GM23248 (cell line): ENCODE data around the gene SRCIN1. TPM values are rescaled to one million over a fixed set of nuclear protein-coding genes. Genes with fewer than 3 reads are reported as not detected.
"Not testable (repeated sequence)": the region's sequence is repeated elsewhere in the genome, so short reads cannot be mapped to it uniquely, and the experiment has no call there.

Experiments
- DNase-seq: peaks from one replicate; pipeline ENCODE4 v3.0.0-alpha.2; 2015
- H2AFZ ChIP-seq: fragments of 200-600 bp; sonication (generic); 2 replicates; pipeline ENCODE4 v1.6.1; 2016; ENCODE audit warnings: antibody characterized with exemption
- H3F3A ChIP-seq: fragments of 200-600 bp; sonication (generic); 2 replicates; pipeline ENCODE4 v1.6.1; 2016; ENCODE audit warnings: mild to moderate bottlenecking, antibody characterized with exemption, mixed run types; ENCODE audit not compliant: insufficient read depth
- H3K27ac ChIP-seq: fragments of 200-600 bp; sonication (generic); 2 replicates; pipeline ENCODE4 v1.5.1; 2016; ENCODE audit warnings: mild to moderate bottlenecking
- H3K27me3 ChIP-seq: fragments of 200-600 bp; sonication (generic); replicated peaks from 2 replicates; pipeline ENCODE4 v1.6.1; 2016; ENCODE audit warnings: mild to moderate bottlenecking; ENCODE audit not compliant: insufficient read depth
- H3K36me3 ChIP-seq: fragments of 200-600 bp; sonication (generic); 2 replicates; pipeline ENCODE4 v1.6.1; 2016; ENCODE audit warnings: low read depth, mild to moderate bottlenecking
- H3K4me1 ChIP-seq: fragments of 200-600 bp; sonication (generic); 2 replicates; pipeline ENCODE4 v1.6.1; 2016; ENCODE audit warnings: mild to moderate bottlenecking; ENCODE audit not compliant: insufficient read depth
- H3K4me2 ChIP-seq: fragments of 200-600 bp; sonication (generic); one replicate; pipeline ENCODE4 v1.6.1; 2016; ENCODE audit warnings: mild to moderate bottlenecking; ENCODE audit not compliant: unreplicated experiment
- H3K4me3 ChIP-seq: fragments of 200-600 bp; sonication (generic); 2 replicates; pipeline ENCODE4 v1.5.1; 2016; ENCODE audit warnings: mild to moderate bottlenecking
- H3K79me2 ChIP-seq: fragments of 200-600 bp; sonication (generic); 2 replicates; pipeline ENCODE4 v1.6.1; 2016; ENCODE audit warnings: mild to moderate bottlenecking; ENCODE audit not compliant: insufficient read depth
- H3K9ac ChIP-seq: fragments of 200-600 bp; sonication (generic); 2 replicates; pipeline ENCODE4 v1.6.1; 2016; ENCODE audit warnings: mild to moderate bottlenecking
- H3K9me2 ChIP-seq: fragments of 200-600 bp; sonication (generic); 2 replicates; pipeline ENCODE4 v1.6.1; 2016; ENCODE audit warnings: mixed run types, mild to moderate bottlenecking, moderate library complexity; ENCODE audit not compliant: insufficient read depth
- H3K9me3 ChIP-seq: fragments of 200-600 bp; sonication (generic); one replicate; pipeline ENCODE4 v1.6.1; 2017; ENCODE audit warnings: low read depth
- H4K20me1 ChIP-seq: fragments of 200-600 bp; sonication (generic); 2 replicates; pipeline ENCODE4 v1.6.0; 2016; ENCODE audit not compliant: insufficient read depth
- EZH2 ChIP-seq: fragments of 200-600 bp; sonication (generic); IDR thresholded peaks from 2 replicates; pipeline ENCODE4 v1.6.1; 2018; ENCODE audit warnings: antibody characterized with exemption, mild to moderate bottlenecking; ENCODE audit not compliant: insufficient read depth, poor library complexity, severe bottlenecking
- EZH2phosphoT487 ChIP-seq: fragments of 200-600 bp; sonication (generic); IDR thresholded peaks from 2 replicates; pipeline ENCODE4 v1.6.1; 2018; ENCODE audit warnings: antibody characterized with exemption, moderate library complexity, mild to moderate bottlenecking, low read depth; ENCODE audit not compliant: insufficient read depth
- WGBS, 2 experiments: methylation state at CpG; one replicate each; pipeline ENCODE4 v1.1.6; 2015 to 2017; ENCODE audit warnings: low lambda C conversion rate in 2 of 2, low coverage in 1 of 2; ENCODE audit errors: missing lambda C conversion rate in 2 of 2; 5-methylcytosine and 5-hydroxymethylcytosine counted together
- in situ Hi-C: fragments of 300-500 bp; cut with MboI; formaldehyde crosslinking; loops from 2 replicates; pipeline ENCODE4 v1.15.0; 2020
- polyA plus RNA-seq: library from polyadenylated mRNA; unstranded; fragments of >200 nt; fragmentation: Nextera tagmentation; extraction: Ambion mirVana; gene quantifications from 2 replicates; pipeline ENCODE4 v1.2.1, GENCODE V29; 2016
- total RNA-seq: library from RNA; depleted of rRNA; stranded (reverse); fragments of >200 nt; shearing (Covaris generic); gene quantifications from 2 replicates; pipeline ENCODE4 v1.2.3, GENCODE V29; 2014; rRNA removed

Gene SRCIN1
- total and polyA plus RNA-seq, 2 experiments from 2014 or later = not detected

- H3K4me2 ChIP-seq = no peak overlapping the region
- 47 to 50% methylated on average over 2 of the region's 2 CpGs for WGBS, 2 experiments
- 0 out of 2 replicates have a peak, but pooled peaks cover 4% of the 10 kb centered on the region for H3K4me1 ChIP-seq
- H3K9me2 ChIP-seq = no peaks in the 10 kb centered on the region
- in situ Hi-C loops = loop anchor here (10.0 kb wide), 1 partner anchor 50 kb away; no protein-coding TSS in a partner anchor
- H3K79me2 ChIP-seq = peaks cover 40% of the 10 kb centered on the region
- H3K9me3 ChIP-seq = no peaks in the 10 kb centered on the region
- H3K27me3 ChIP-seq = no peaks in the 10 kb centered on the region
- H2AFZ ChIP-seq = no peak overlapping the region
- no peaks in the 10 kb centered on the region for H4K20me1 ChIP-seq
- DNase-seq = no peak
- peak overlapping the region; percentile 51 for H3K27ac ChIP-seq
- H3F3A ChIP-seq = peaks cover 15% of the 10 kb centered on the region
- H3K36me3 ChIP-seq = peaks cover 27% of the 10 kb centered on the region
- no peak overlapping the region for H3K9ac ChIP-seq
- no peak for TF ChIP-seq EZH2
- no peak for TF ChIP-seq EZH2phosphoT487
- no peak overlapping the region for H3K4me3 ChIP-seq
These were observed 120.6 kb downstream of the SRCIN1 start for GRCh38 chr17:38485146-38485468.

- in situ Hi-C loops = loop anchor here (10.0 kb wide), 1 partner anchor 50 kb away; no protein-coding TSS in a partner anchor
- H3K79me2 ChIP-seq = peaks cover 40% of the 10 kb centered on the region
- H3K4me1 ChIP-seq, H2AFZ ChIP-seq, H3K9me3 ChIP-seq, H3K4me2 ChIP-seq, H3K4me3 ChIP-seq, H3K27me3 ChIP-seq, H4K20me1 ChIP-seq, H3K9me2 ChIP-seq: not testable (repeated sequence)
- DNase-seq = peak; percentile 83
- peaks cover 27% of the 10 kb centered on the region for H3K36me3 ChIP-seq
- H3K27ac ChIP-seq = peak overlapping the region; percentile 51
- peaks cover 15% of the 10 kb centered on the region for H3F3A ChIP-seq
- 41 to 44% methylated on average over 19 to 21 of the region's 21 CpGs for WGBS, 2 experiments
- H3K9ac ChIP-seq = peak overlapping the region; percentile 21; the same call in 1 of the 2 replicates
These were observed 121.3 kb downstream of the SRCIN1 start for GRCh38 chr17:38484242-38485145.

GRCh38 chr17:38482700-38483043 lies 123.1 kb downstream of the SRCIN1 start:
- WGBS, 2 experiments = 95% methylated on average over 7 to 8 of the region's 8 CpGs
- H3K4me3 ChIP-seq, H2AFZ ChIP-seq, H3K9ac ChIP-seq, H3K9me2 ChIP-seq, DNase-seq, H4K20me1 ChIP-seq, H3K27ac ChIP-seq, H3K9me3 ChIP-seq, H3K4me2 ChIP-seq, H3K4me1 ChIP-seq, H3K27me3 ChIP-seq, H3F3A ChIP-seq: not testable (repeated sequence)
- in situ Hi-C loops = loop anchor here (10.0 kb wide), 1 partner anchor 48 kb away; no protein-coding TSS in a partner anchor
- H3K36me3 ChIP-seq = peaks cover 20% of the 10 kb centered on the region; the same call in 1 of the 2 replicates
- H3K79me2 ChIP-seq = peaks cover 23% of the 10 kb centered on the region

- H3K9me2 ChIP-seq, H3K4me3 ChIP-seq, H3K9ac ChIP-seq, H3K27me3 ChIP-seq, H3K4me1 ChIP-seq, DNase-seq, H4K20me1 ChIP-seq, H3F3A ChIP-seq, H3K4me2 ChIP-seq, H3K9me3 ChIP-seq, H2AFZ ChIP-seq, H3K27ac ChIP-seq: not testable (repeated sequence)
- in situ Hi-C loops = loop anchor here (10.0 kb wide), 1 partner anchor 47 kb away; no protein-coding TSS in a partner anchor
- H3K36me3 ChIP-seq = peaks cover 18% of the 10 kb centered on the region; the same call in 1 of the 2 replicates
- 69 to 76% methylated on average over 15 to 19 of the region's 19 CpGs for WGBS, 2 experiments
- peaks cover 24% of the 10 kb centered on the region for H3K79me2 ChIP-seq
These were observed 123.6 kb downstream of the SRCIN1 start for GRCh38 chr17:38482039-38482699.

Other genes with a start within 250 kb of the SRCIN1 start
- gene ARHGAP23, start 177.5 kb downstream of the SRCIN1 start, total RNA-seq = 64.2 and 69.4 TPM in 2 replicates
- gene ARHGAP23, start 177.5 kb downstream of the SRCIN1 start, polyA plus RNA-seq = 5.3 and 6.6 TPM in 2 replicates
- gene EPOP, start 69.0 kb upstream of the SRCIN1 start, total RNA-seq = 2.9 and 4.3 TPM in 2 replicates
- 1.0 and 1.2 TPM in 2 replicates for gene EPOP, start 69.0 kb upstream of the SRCIN1 start, polyA plus RNA-seq
- 13.5 and 18.9 TPM in 2 replicates for gene MLLT6, start 99.3 kb upstream of the SRCIN1 start, total RNA-seq
- 2.4 and 3.1 TPM in 2 replicates for gene MLLT6, start 99.3 kb upstream of the SRCIN1 start, polyA plus RNA-seq
- 6.1 and 7.2 TPM in 2 replicates for gene CISD3, start 124.4 kb upstream of the SRCIN1 start, total RNA-seq
- gene CISD3, start 124.4 kb upstream of the SRCIN1 start, polyA plus RNA-seq = 44.6 and 49.9 TPM in 2 replicates
- gene PCGF2, start 142.4 kb upstream of the SRCIN1 start, total RNA-seq = 3.5 and 3.8 TPM in 2 replicates
- 4.6 and 5.5 TPM in 2 replicates for gene PCGF2, start 142.4 kb upstream of the SRCIN1 start, polyA plus RNA-seq
- gene PSMB3, start 146.8 kb upstream of the SRCIN1 start, total RNA-seq = 149 and 227 TPM in 2 replicates
- 308 and 310 TPM in 2 replicates for gene PSMB3, start 146.8 kb upstream of the SRCIN1 start, polyA plus RNA-seq
- gene PIP4K2B, start 193.6 kb upstream of the SRCIN1 start, total RNA-seq = 43.6 and 65.8 TPM in 2 replicates
- gene PIP4K2B, start 193.6 kb upstream of the SRCIN1 start, polyA plus RNA-seq = 12.8 and 13.4 TPM in 2 replicates
- 9.7 and 18.7 TPM in 2 replicates for gene CWC25, start 219.4 kb upstream of the SRCIN1 start, total RNA-seq
- gene CWC25, start 219.4 kb upstream of the SRCIN1 start, polyA plus RNA-seq = 13.3 and 14.2 TPM in 2 replicates
- 516 and 553 TPM in 2 replicates for gene RPL23, start 247.8 kb upstream of the SRCIN1 start, total RNA-seq
- 1,114 and 1,221 TPM in 2 replicates for gene RPL23, start 247.8 kb upstream of the SRCIN1 start, polyA plus RNA-seq